Activated CD4-positive, alpha-beta T cell treated with anti-CD3 and anti-CD28 coated beads, Interleukin-2, amount 10 ng/mL, durations not matched to agents 7 days and 5 days (primary cell): ENCODE measurements around the gene STRAP. TPM values are rescaled to one million over a fixed set of nuclear protein-coding genes. Genes with fewer than 3 reads are reported as not detected.

Experiments used
- CTCF ChIA-PET: fragments of 350-600 bp; sonication (Branson Sonifier 250); formaldehyde crosslinking; loops from one replicate; lab custom pipeline; 2021; ENCODE audit warnings: antibody characterized with exemption; lab: Charles Lee
- POLR2A ChIA-PET: fragments of 350-600 bp; sonication (Branson Sonifier 250); formaldehyde crosslinking; loops from one replicate; lab custom pipeline; 2021; ENCODE audit warnings: antibody characterized with exemption; lab: Charles Lee
- DNase-seq: peaks from one replicate; pipeline ENCODE4 v3.0.0-alpha.2; 2020
- H3K27ac Mint-ChIP-seq: one replicate; pipeline ENCODE4 v1.8.0; 2021; ENCODE audit warnings: mild to moderate bottlenecking, moderate library complexity, mixed read lengths
- H3K27me3 Mint-ChIP-seq: one replicate; pipeline ENCODE4 v1.8.0; 2021; ENCODE audit warnings: mixed read lengths
- H3K36me3 Mint-ChIP-seq: one replicate; pipeline ENCODE4 v1.8.0; 2021; ENCODE audit warnings: low read depth, mixed read lengths
- H3K4me1 Mint-ChIP-seq: one replicate; pipeline ENCODE4 v1.8.0; 2021; ENCODE audit warnings: mixed read lengths
- H3K4me3 Mint-ChIP-seq: one replicate; pipeline ENCODE4 v1.8.0; 2021; ENCODE audit warnings: mild to moderate bottlenecking, moderate library complexity, mixed read lengths
- H3K9me3 Mint-ChIP-seq: one replicate; pipeline ENCODE4 v1.8.0; 2021; ENCODE audit warnings: mixed read lengths
- total RNA-seq, 2 experiments: library from RNA; stranded (reverse); gene quantifications; one replicate each; pipeline ENCODE4 v1.2.3, GENCODE V29; 2021

STRAP gene
- 10 to 100 TPM; 78.6 to 80.2 TPM for total RNA-seq

GRCh38 chr12:15882118-15882971 is at the start of gene STRAP:
Gene STRAP, plus strand, starts transcription at chr12:15882387. Its CDS starts 321 bp downstream, at chr12:15882708.
- CTCF ChIA-PET = interaction anchor here (1.3 to 1.5 kb wide), 4 partner anchors 10 to 17 kb away, joined by 4 to 6 read pairs (median 5); no protein-coding TSS in a partner anchor
- H3K36me3 Mint-ChIP-seq = peaks cover 28% of the 10 kb centered on the region
- peak within 1 kb of the TSS; percentile 98 for H3K4me3 Mint-ChIP-seq
- DNase-seq = peak; percentile 95
- H3K27ac Mint-ChIP-seq = peak within 1 kb of the TSS; percentile 100
- H3K27me3 Mint-ChIP-seq = peaks cover 2% of the 10 kb centered on the region
- POLR2A ChIA-PET = no interaction called here
- H3K4me1 Mint-ChIP-seq = peaks cover 48% of the 10 kb centered on the region
- H3K9me3 Mint-ChIP-seq = no peaks in the 10 kb centered on the region

GRCh38 chr12:15834575-15834974 is 47.6 kb upstream of the STRAP start:
- CTCF ChIA-PET = no interaction called here
- Mint-ChIP-seq H3K27me3 (peaks cover 9% of the 10 kb centered on the region), H3K4me3 (no peak overlapping the region)

GRCh38 chr12:15837141-15837790 is 44.9 kb upstream of the STRAP start:
- H3K36me3 Mint-ChIP-seq = no peaks in the 10 kb centered on the region
- ChIA-PET POLR2A (no interaction called here), CTCF (no interaction called here)
- H3K27me3 Mint-ChIP-seq = peaks cover 13% of the 10 kb centered on the region
- no peak overlapping the region for H3K4me3 Mint-ChIP-seq
- DNase-seq = no peak
- no peaks in the 10 kb centered on the region for H3K9me3 Mint-ChIP-seq
- no peak overlapping the region for H3K27ac Mint-ChIP-seq
- H3K4me1 Mint-ChIP-seq = no peaks in the 10 kb centered on the region

More at GRCh38 chr12:15834575-15834974, 47.6 kb upstream of the STRAP start:
- DNase-seq = no peak
- no peaks in the 10 kb centered on the region for H3K9me3 Mint-ChIP-seq
- H3K36me3 Mint-ChIP-seq = no peaks in the 10 kb centered on the region
- no peaks in the 10 kb centered on the region for H3K4me1 Mint-ChIP-seq
- H3K27ac Mint-ChIP-seq = no peak overlapping the region
- POLR2A ChIA-PET = no interaction called here

GRCh38 chr12:15839041-15839440 is 43.1 kb upstream of the STRAP start:
- peaks cover 11% of the 10 kb centered on the region for H3K27me3 Mint-ChIP-seq
- ChIA-PET CTCF (interaction anchor here (0.9 kb wide), 2 partner anchors 9 to 31 kb away, joined by 3 to 4 read pairs; no protein-coding TSS in a partner anchor), POLR2A (no interaction called here)
- H3K9me3 Mint-ChIP-seq = no peaks in the 10 kb centered on the region
- H3K27ac Mint-ChIP-seq = no peak overlapping the region
- no peak for DNase-seq
- no peaks in the 10 kb centered on the region for H3K4me1 Mint-ChIP-seq
- H3K4me3 Mint-ChIP-seq = no peak overlapping the region
- H3K36me3 Mint-ChIP-seq = no peaks in the 10 kb centered on the region

GRCh38 chr12:15839682-15840081 is 42.5 kb upstream of the STRAP start:
- no peak overlapping the region for H3K27ac Mint-ChIP-seq
- H3K27me3 Mint-ChIP-seq = peaks cover 11% of the 10 kb centered on the region
- ChIA-PET POLR2A (no interaction called here), CTCF (interaction anchor here (0.6 kb wide), 1 partner anchor 430 kb away, joined by 3 read pairs; no protein-coding TSS in a partner anchor)
- H3K4me1 Mint-ChIP-seq = no peaks in the 10 kb centered on the region
- no peak for DNase-seq
- H3K9me3 Mint-ChIP-seq = no peaks in the 10 kb centered on the region
- no peak overlapping the region for H3K4me3 Mint-ChIP-seq
- H3K36me3 Mint-ChIP-seq = no peaks in the 10 kb centered on the region

- no peak for DNase-seq
- Mint-ChIP-seq H3K4me3 (no peak overlapping the region), H3K27me3 (peaks cover 11% of the 10 kb centered on the region), H3K27ac (no peak overlapping the region), H3K36me3 (no peaks in the 10 kb centered on the region), H3K4me1 (no peaks in the 10 kb centered on the region), H3K9me3 (no peaks in the 10 kb centered on the region)
- POLR2A ChIA-PET = no interaction called here
- CTCF ChIA-PET = no interaction called here
Observed at GRCh38 chr12:15842108-15842507, 40.1 kb upstream of the STRAP start.

GRCh38 chr12:15846887-15847286 is 35.3 kb upstream of the STRAP start:
- DNase-seq = no peak
- H3K27me3 Mint-ChIP-seq = peaks cover 4% of the 10 kb centered on the region
- CTCF ChIA-PET = interaction anchor here (0.7 to 2.4 kb wide), 3 partner anchors 8 to 11 kb away, joined by 3 to 7 read pairs (median 4); no protein-coding TSS in a partner anchor
- no peak overlapping the region for H3K4me3 Mint-ChIP-seq
- H3K27ac Mint-ChIP-seq = no peak overlapping the region
- no peaks in the 10 kb centered on the region for H3K36me3 Mint-ChIP-seq
- no peaks in the 10 kb centered on the region for H3K9me3 Mint-ChIP-seq
- H3K4me1 Mint-ChIP-seq = no peaks in the 10 kb centered on the region
- POLR2A ChIA-PET = no interaction called here

GRCh38 chr12:15848606-15849005 is 33.6 kb upstream of the STRAP start:
- H3K27me3 Mint-ChIP-seq = peaks cover 4% of the 10 kb centered on the region
- no peaks in the 10 kb centered on the region for H3K9me3 Mint-ChIP-seq
- no peak overlapping the region for H3K4me3 Mint-ChIP-seq
- POLR2A ChIA-PET = no interaction called here
- no peaks in the 10 kb centered on the region for H3K36me3 Mint-ChIP-seq
- no peak for DNase-seq
- no peaks in the 10 kb centered on the region for H3K4me1 Mint-ChIP-seq
- CTCF ChIA-PET = interaction anchor here (0.6 to 2.4 kb wide), 3 partner anchors 10 to 55 kb away, joined by 3 to 7 read pairs (median 4); no protein-coding TSS in a partner anchor
- H3K27ac Mint-ChIP-seq = no peak overlapping the region

- H3K4me1 Mint-ChIP-seq = no peaks in the 10 kb centered on the region
- H3K27ac Mint-ChIP-seq = no peak overlapping the region
- H3K36me3 Mint-ChIP-seq = no peaks in the 10 kb centered on the region
- H3K27me3 Mint-ChIP-seq = peaks cover 4% of the 10 kb centered on the region
- ChIA-PET POLR2A (interaction anchor here (0.7 kb wide), 1 partner anchor 479 kb away, joined by 3 read pairs; no protein-coding TSS in a partner anchor), CTCF (interaction anchor here (1.0 kb wide), 1 partner anchor 261 kb away, joined by 3 read pairs; no protein-coding TSS in a partner anchor)
- no peak overlapping the region for H3K4me3 Mint-ChIP-seq
- H3K9me3 Mint-ChIP-seq = no peaks in the 10 kb centered on the region
- no peak for DNase-seq
Observed at GRCh38 chr12:15851045-15851620, 31.1 kb upstream of the STRAP start.

- ChIA-PET POLR2A (no interaction called here), CTCF (interaction anchor here (0.5 to 1.0 kb wide), 2 partner anchors 262 to 437 kb away, joined by 3 to 5 read pairs; no protein-coding TSS in a partner anchor)
- Mint-ChIP-seq H3K9me3 (no peaks in the 10 kb centered on the region), H3K27ac (no peak overlapping the region), H3K4me1 (no peaks in the 10 kb centered on the region), H3K4me3 (no peak overlapping the region), H3K36me3 (no peaks in the 10 kb centered on the region), H3K27me3 (peaks cover 4% of the 10 kb centered on the region)
- no peak for DNase-seq
Observed at GRCh38 chr12:15851919-15852318, 30.3 kb upstream of the STRAP start.

GRCh38 chr12:15852383-15852782 is 29.8 kb upstream of the STRAP start:
- Mint-ChIP-seq H3K4me3 (no peak overlapping the region), H3K36me3 (no peaks in the 10 kb centered on the region), H3K27me3 (peaks cover 4% of the 10 kb centered on the region), H3K27ac (no peak overlapping the region), H3K9me3 (no peaks in the 10 kb centered on the region), H3K4me1 (no peaks in the 10 kb centered on the region)
- POLR2A ChIA-PET = no interaction called here
- CTCF ChIA-PET = interaction anchor here (0.5 to 1.0 kb wide), 2 partner anchors 262 to 437 kb away, joined by 3 to 5 read pairs; no protein-coding TSS in a partner anchor
- DNase-seq = no peak

GRCh38 chr12:15853877-15854276 is 28.3 kb upstream of the STRAP start:
- CTCF ChIA-PET = interaction anchor here (1.1 kb wide), 1 partner anchor 264 kb away, joined by 4 read pairs; no protein-coding TSS in a partner anchor
- no peak for DNase-seq
- H3K27ac Mint-ChIP-seq = no peak overlapping the region
- H3K9me3 Mint-ChIP-seq = no peaks in the 10 kb centered on the region
- no peak overlapping the region for H3K4me3 Mint-ChIP-seq
- no peaks in the 10 kb centered on the region for H3K36me3 Mint-ChIP-seq
- H3K27me3 Mint-ChIP-seq = peaks cover 11% of the 10 kb centered on the region
- no peaks in the 10 kb centered on the region for H3K4me1 Mint-ChIP-seq
- POLR2A ChIA-PET = no interaction called here
